C4-2B (cell line): ENCODE data around the gene HAPLN3.

Source experiments
- ZFX ChIP-seq: fragments of 450-650 bp; IDR thresholded peaks from 2 replicates; pipeline ENCODE4 v1.6.1; 2017
- TF ChIP-seq, protein P1 (sequence below): fragments of 450-650 bp; conservative IDR thresholded peaks from 2 replicates; pipeline ENCODE4 v1.5.1; 2017; ENCODE audit warnings: mild to moderate bottlenecking

DNA sequence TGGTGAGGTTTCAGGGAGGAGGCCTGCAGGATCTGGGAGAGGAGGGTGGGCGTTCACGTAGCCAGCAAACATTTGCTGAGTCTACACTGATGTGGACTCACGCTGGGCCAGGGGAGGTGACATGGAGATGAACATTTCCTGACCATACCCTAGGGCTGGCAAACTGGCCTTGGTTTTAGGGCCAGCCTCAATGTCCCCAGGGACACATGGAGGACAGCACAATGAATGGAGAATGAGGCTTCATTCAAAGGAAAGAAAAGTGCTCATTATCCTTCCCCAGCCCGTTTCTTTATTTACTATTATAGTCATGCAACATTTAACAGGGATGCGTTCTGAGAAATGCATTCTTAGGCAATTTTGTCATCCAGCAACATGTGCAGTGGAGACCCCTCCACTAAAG lies 65.3 kb downstream of the HAPLN3 start:
- TF ChIP-seq, protein P1, sequence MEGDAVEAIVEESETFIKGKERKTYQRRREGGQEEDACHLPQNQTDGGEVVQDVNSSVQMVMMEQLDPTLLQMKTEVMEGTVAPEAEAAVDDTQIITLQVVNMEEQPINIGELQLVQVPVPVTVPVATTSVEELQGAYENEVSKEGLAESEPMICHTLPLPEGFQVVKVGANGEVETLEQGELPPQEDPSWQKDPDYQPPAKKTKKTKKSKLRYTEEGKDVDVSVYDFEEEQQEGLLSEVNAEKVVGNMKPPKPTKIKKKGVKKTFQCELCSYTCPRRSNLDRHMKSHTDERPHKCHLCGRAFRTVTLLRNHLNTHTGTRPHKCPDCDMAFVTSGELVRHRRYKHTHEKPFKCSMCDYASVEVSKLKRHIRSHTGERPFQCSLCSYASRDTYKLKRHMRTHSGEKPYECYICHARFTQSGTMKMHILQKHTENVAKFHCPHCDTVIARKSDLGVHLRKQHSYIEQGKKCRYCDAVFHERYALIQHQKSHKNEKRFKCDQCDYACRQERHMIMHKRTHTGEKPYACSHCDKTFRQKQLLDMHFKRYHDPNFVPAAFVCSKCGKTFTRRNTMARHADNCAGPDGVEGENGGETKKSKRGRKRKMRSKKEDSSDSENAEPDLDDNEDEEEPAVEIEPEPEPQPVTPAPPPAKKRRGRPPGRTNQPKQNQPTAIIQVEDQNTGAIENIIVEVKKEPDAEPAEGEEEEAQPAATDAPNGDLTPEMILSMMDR = no peak
- no peak for TF ChIP-seq ZFX
